A673 (cell line): ENCODE data around the gene AGBL3. TPM values are rescaled to one million over a fixed set of nuclear protein-coding genes. Genes with fewer than 3 reads are reported as not detected.

Experiments used
- BruUV-seq: library from RNA; stranded (reverse); fragments of 400-500 nt; replicated peaks from 2 replicates; lab custom pipeline; 2021; lab: Mats Ljungman, UMichigan
- CTCF ChIA-PET: fragments of 300-600 bp; sonication (Branson Sonifier 250); formaldehyde crosslinking; loops from one replicate; lab custom pipeline; 2022; ENCODE audit warnings: antibody characterized with exemption; lab: Charles Lee
- POLR2A ChIA-PET: fragments of 300-600 bp; sonication (Branson Sonifier 250); formaldehyde crosslinking; loops from one replicate; lab custom pipeline; 2022; ENCODE audit warnings: antibody characterized with exemption; ENCODE audit not compliant: low non-redundant PET; lab: Charles Lee
- DNase-seq: peaks from one replicate; pipeline ENCODE4 v3.0.0-alpha.2; 2015; ENCODE audit warnings: low spot score
- H3K27ac ChIP-seq: fragments of 200-600 bp; sonication (generic); 2 replicates; pipeline ENCODE4 v1.5.1; 2016; ENCODE audit warnings: mixed run types, low read depth, mild to moderate bottlenecking, mixed read lengths, antibody characterized with exemption, low read length; ENCODE audit not compliant: poor library complexity, severe bottlenecking
- H3K27me3 ChIP-seq: fragments of 200-600 bp; sonication (generic); replicated peaks from 2 replicates; pipeline ENCODE4 v1.6.1; 2017; ENCODE audit warnings: mixed run types, low read depth, mild to moderate bottlenecking, mixed read lengths, antibody characterized with exemption, low read length; ENCODE audit not compliant: insufficient read depth, poor library complexity
- H3K36me3 ChIP-seq: fragments of 200-600 bp; sonication (generic); 2 replicates; pipeline ENCODE4 v1.6.1; 2016; ENCODE audit warnings: mixed run types, mild to moderate bottlenecking, mixed read lengths, antibody characterized with exemption, low read length; ENCODE audit not compliant: insufficient read depth, poor library complexity, severe bottlenecking
- H3K4me1 ChIP-seq: fragments of 200-600 bp; sonication (generic); 2 replicates; pipeline ENCODE4 v1.6.1; 2017; ENCODE audit warnings: mixed run types, mild to moderate bottlenecking, mixed read lengths, antibody characterized with exemption, low read length; ENCODE audit not compliant: insufficient read depth, poor library complexity, severe bottlenecking
- H3K4me3 ChIP-seq: fragments of 200-600 bp; sonication (generic); 2 replicates; pipeline ENCODE4 v1.5.1; 2016; ENCODE audit warnings: low read depth, mixed run types, mild to moderate bottlenecking, mixed read lengths, low read length; ENCODE audit not compliant: poor library complexity, severe bottlenecking
- H3K9me3 ChIP-seq: fragments of 200-600 bp; sonication (generic); 2 replicates; pipeline ENCODE4 v1.6.1; 2016; ENCODE audit warnings: mixed run types, low read depth, mild to moderate bottlenecking, mixed read lengths, antibody characterized with exemption, low read length; ENCODE audit not compliant: poor library complexity, severe bottlenecking
- CTCF ChIP-seq: fragments of 300-800, 200-600 bp; sonication (generic); conservative IDR thresholded peaks from 2 replicates; pipeline ENCODE4 v1.5.1; 2017; ENCODE audit warnings: low read depth, mild to moderate bottlenecking, antibody characterized with exemption, low read length, moderate library complexity, mixed read lengths
- EZH2 ChIP-seq: fragments of 200-600 bp; sonication (generic); IDR thresholded peaks from 2 replicates; pipeline ENCODE4 v1.6.1; 2017; ENCODE audit warnings: borderline replicate concordance, low read depth, mild to moderate bottlenecking, mixed read lengths, antibody characterized with exemption, low read length; ENCODE audit not compliant: poor library complexity, severe bottlenecking
- intact Hi-C: fragments of 100-400 bp; cut with micrococcal nuclease; formaldehyde crosslinking; loops from one replicate; pipeline ENCODE4 v1.10.0; 2022; ENCODE audit not compliant: unreplicated experiment
- total RNA-seq: library from RNA; stranded (reverse); gene quantifications from 2 replicates; pipeline ENCODE4 v1.2.3, GENCODE V29; 2021

AGBL3 gene
- total RNA-seq, 1 experiment from 2014 or later = 2.9 TPM

- intact Hi-C loops = loop anchor here (10.0 kb wide), 1 partner anchor 525 kb away; no protein-coding TSS in a partner anchor
Measured at GRCh38 chr7:134959810-134960209, 26.5 kb upstream of the AGBL3 start.

GRCh38 chr7:134962270-134962780 lies 24.0 kb upstream of the AGBL3 start:
- Histone ChIP-seq H3K9me3 (no peaks in the 10 kb centered on the region), H3K27ac (no peak overlapping the region), H3K36me3 (peaks cover 18% of the 10 kb centered on the region), H3K27me3 (no peaks in the 10 kb centered on the region), H3K4me3 (no peak overlapping the region), H3K4me1 (no peaks in the 10 kb centered on the region)
- POLR2A ChIA-PET = no interaction called here
- intact Hi-C loops = no loop called here
- no TSS peak for BruUV-seq
- peak; percentile 22 for DNase-seq
- CTCF ChIA-PET = no interaction called here
- no peak for TF ChIP-seq CTCF
- TF ChIP-seq EZH2 = no peak

More at GRCh38 chr7:134959810-134960209, 26.5 kb upstream of the AGBL3 start:
- ChIA-PET CTCF (no interaction called here), POLR2A (no interaction called here)
- Histone ChIP-seq H3K4me1 (no peaks in the 10 kb centered on the region), H3K27ac (no peak overlapping the region), H3K4me3 (no peak overlapping the region), H3K27me3 (no peaks in the 10 kb centered on the region), H3K9me3 (no peaks in the 10 kb centered on the region), H3K36me3 (peaks cover 18% of the 10 kb centered on the region)
- BruUV-seq = no TSS peak
- DNase-seq = no peak
- TF ChIP-seq EZH2 (no peak), CTCF (no peak)

GRCh38 chr7:134963036-134963435 lies 23.3 kb upstream of the AGBL3 start:
- Histone ChIP-seq H3K9me3 (no peaks in the 10 kb centered on the region), H3K4me3 (no peak overlapping the region), H3K36me3 (peaks cover 18% of the 10 kb centered on the region), H3K4me1 (no peaks in the 10 kb centered on the region), H3K27ac (no peak overlapping the region), H3K27me3 (no peaks in the 10 kb centered on the region)
- BruUV-seq = no TSS peak
- TF ChIP-seq EZH2 (no peak), CTCF (no peak)
- CTCF ChIA-PET = no interaction called here
- POLR2A ChIA-PET = no interaction called here
- intact Hi-C loops = no loop called here
- no peak for DNase-seq
